ENCODE results near the gene CIRBP.

The CIRBP gene

GRCh38 chr19:1269065-1269477 lies at the start of gene CIRBP:
CIRBP (plus strand) TSS chr19:1269332; CDS start chr19:1270934, 1,602 bp downstream.
- peak; percentile 100 for DNase-seq (ENCODE audit: low spot score)

DNA sequence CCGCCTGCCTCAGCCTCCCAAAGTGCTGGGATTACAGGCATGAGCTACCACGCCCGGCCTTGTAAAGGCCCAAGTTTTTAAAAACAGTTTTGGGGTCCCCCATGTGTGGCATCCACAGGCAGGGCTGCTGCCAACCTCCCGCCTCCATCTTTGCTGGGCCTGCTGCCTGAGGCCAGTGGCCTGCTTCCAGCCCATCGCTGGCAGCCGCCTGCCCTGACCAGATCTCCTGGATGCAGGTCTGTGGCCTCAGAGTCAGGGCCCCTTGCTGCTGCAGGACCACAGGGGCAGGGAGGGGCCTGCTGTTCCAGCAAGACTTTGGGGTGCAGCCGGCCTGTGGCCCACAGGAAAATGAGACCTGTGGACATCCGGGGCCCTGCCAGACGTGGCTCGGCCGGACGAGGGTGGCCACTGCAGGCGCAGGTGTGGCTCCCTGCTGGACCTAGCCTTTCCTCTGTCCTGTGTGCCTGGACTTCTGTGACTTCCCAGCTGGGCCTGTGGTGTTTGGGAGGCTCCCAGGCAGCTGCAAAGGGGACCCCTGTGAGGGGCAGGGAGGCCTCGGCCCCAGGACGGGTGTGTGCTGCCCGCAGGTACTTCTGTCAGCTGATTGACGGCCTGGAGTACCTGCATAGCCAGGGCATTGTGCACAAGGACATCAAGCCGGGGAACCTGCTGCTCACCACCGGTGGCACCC lies 49.2 kb upstream of the CIRBP start:
- DNase-seq (ENCODE audit: low spot score) = peak; percentile 39

GRCh38 chr19:1220477-1220930 lies 48.6 kb upstream of the CIRBP start:
- no peak for DNase-seq (ENCODE audit: low spot score)

DNA sequence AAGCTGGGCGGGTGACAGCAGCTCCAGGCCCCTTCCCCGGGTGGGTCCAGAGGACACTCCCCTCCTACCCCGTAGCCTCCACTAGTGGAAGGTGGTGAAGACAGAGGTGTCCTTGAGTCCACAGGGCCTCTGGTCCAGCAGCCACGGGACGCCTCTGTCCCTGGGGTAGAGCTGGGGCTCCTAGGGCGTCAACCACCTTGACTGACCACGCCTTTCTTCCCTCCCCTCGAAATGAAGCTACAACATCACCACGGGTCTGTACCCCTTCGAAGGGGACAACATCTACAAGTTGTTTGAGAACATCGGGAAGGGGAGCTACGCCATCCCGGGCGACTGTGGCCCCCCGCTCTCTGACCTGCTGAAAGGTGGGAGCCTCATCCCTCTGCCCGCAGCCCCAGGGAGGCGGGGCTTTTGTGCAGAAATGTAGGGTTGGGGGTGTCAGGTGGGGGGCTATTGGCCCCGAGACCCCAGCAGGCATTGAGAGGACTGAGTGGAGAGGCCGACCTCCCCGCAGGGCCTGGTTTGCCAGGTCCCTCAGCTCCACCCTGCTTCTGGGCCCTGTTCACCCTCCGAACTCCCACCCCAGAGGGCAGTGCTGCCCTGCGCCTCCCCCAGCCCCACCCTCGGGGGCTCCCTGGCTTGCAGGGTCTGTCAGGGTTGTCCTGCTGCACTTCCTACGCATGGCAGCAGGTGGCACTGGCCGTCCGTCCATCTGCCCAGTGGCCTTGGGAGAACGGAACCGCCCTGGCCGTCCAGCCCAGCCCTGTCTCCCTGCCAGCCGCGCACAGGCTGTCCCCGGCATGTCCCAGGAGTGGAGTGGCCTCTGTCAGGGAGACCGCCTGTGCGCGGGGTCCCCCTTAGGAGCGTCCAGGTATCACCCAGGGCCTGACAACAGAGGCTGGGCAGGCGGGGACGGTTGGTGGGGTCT lies 47.9 kb upstream of the CIRBP start:
- peak; percentile 79 for DNase-seq (ENCODE audit: low spot score)

GRCh38 chr19:1221904-1222255 lies 47.3 kb upstream of the CIRBP start:
- DNase-seq (ENCODE audit: low spot score) = no peak

DNA sequence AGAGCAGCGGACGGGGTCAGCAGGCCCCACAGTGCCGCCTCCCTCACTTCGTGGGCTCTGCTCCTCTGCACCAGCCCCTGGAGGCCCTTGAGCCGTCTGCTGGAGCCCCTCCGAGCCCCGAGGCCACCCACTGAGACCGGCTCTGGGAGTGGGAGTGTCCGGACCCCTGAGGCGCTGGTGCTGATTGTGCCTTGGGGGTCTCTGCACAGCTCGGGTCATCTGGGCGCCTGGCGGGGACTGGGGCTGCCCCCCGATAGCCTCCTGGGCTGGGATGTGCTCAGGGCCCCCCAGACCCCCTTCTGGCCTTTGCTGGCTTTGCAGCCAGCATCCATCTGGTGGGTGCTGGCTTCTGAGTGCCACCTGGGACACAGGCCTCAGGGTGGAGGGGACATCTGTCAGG lies 46.7 kb upstream of the CIRBP start:
- no peak for DNase-seq (ENCODE audit: low spot score)

GRCh38 chr19:1223018-1223855 lies 45.9 kb upstream of the CIRBP start:
- DNase-seq (ENCODE audit: low spot score) = no peak

- DNase-seq (ENCODE audit: low spot score) = no peak
Observed at GRCh38 chr19:1224047-1224825, 44.9 kb upstream of the CIRBP start.

GRCh38 chr19:1224847-1225246 lies 44.3 kb upstream of the CIRBP start:
- no peak for DNase-seq (ENCODE audit: low spot score)

GRCh38 chr19:1225440-1226226 lies 43.5 kb upstream of the CIRBP start:
- no peak for DNase-seq (ENCODE audit: low spot score)

GRCh38 chr19:1226227-1226518 lies 43.0 kb upstream of the CIRBP start:
- DNase-seq (ENCODE audit: low spot score) = no peak

DNA sequence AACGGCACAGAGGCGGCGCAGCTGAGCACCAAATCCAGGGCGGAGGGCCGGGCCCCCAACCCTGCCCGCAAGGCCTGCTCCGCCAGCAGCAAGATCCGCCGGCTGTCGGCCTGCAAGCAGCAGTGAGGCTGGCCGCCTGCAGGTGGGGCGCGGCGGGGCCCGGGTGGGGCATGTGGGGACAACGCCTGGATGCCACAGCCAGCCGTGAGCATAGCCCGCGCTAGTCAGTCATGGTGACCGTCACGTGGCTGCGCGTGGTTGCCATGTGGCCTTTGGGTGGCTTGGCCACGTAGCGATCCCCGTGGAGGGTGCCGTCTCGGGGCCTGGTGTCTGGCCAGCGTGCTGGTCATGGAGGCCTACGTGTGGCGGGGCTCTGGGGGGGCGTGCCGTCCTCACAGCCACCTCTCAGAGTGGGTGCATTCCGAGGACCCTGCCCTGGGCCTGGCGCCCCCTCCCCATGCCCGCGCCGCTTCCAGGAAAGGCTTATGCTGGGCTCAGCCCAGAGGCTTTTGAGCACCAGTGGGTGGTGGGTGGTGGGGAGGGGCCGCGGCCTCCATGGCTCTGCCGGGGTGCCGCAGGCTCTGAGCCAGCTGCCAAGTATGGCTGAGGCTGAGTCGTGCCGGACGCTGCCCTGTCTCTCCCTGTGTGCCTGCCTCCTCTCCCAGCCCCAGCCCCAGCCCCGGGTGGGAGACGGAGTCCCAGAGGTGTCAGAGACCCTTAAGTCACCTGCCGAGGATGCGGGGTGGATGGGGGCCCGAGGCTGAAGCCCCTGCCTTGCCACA lies 42.4 kb upstream of the CIRBP start:
- no peak for DNase-seq (ENCODE audit: low spot score)

DNA sequence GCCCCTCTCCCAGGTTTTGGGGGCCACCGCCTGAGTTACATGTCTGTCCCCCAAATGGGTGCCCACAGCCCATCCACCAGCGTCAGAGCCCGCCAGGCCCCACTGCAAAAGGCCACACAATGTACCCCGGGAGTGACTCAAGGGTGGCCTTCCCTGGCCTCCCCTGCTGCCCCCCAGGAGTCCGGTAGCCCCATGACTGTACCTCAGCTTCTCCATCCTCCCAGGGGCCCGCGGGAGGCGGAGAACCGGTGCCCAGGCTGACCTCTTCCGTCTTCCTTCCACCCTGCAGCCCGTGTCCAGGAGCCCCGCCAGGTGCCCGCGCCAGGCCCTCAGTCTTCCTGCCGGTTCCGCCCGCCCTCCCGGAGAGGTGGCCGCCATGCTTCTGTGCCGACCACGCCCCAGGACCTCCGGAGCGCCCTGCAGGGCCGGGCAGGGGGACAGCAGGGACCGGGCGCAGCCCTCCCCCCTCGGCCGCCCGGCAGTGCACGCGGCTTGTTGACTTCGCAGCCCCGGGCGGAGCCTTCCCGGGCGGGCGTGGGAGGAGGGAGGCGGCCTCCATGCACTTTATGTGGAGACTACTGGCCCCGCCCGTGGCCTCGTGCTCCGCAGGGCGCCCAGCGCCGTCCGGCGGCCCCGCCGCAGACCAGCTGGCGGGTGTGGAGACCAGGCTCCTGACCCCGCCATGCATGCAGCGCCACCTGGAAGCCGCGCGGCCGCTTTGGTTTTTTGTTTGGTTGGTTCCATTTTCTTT lies 41.7 kb upstream of the CIRBP start:
- DNase-seq (ENCODE audit: low spot score) = no peak

GRCh38 chr19:1228161-1228957 lies 40.8 kb upstream of the CIRBP start:
- no peak for DNase-seq (ENCODE audit: low spot score)

DNA sequence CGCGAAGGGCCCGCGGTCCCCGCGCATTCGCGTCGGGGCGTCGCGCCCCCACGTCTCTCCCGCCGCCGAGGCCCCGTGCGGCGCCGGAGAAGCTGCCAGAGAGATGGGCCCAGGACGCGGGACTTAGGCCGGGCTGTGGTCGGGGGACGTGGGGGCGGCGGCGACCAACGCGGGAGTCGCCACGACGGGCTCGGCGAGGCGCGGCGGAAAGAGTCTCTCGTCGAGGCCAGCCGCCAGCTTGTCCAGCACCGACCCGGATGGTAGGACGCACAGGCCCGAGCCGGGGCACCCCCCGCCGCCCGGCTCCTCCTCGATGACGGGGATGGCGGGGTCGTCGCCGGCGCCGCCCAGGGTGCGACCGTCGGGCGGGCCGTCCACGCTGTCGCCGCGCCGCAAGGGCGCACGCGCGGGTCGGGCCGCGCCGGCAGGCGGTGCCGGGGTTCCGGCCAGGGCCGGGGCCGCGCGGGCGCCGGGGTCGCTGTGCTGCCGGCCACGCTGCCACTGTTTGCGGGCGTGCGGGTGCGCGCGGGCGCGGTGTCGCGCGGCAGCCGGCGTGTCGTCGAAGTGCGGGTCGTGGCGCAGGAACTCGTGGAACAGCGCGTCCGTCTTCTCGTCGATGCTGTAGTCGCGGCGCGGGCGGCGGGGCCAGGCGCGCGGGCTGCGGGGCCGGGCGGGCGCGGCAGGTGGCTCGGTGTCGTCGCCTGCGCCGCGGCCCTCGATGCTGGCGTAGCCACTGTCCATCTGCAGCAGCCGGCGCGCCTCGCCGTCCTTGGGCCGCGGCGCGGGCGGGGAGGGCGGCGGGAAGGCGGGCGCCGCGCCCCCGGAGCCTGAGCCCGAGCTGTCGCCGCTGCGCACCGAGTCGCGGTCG lies 39.8 kb upstream of the CIRBP start:
- DNase-seq (ENCODE audit: low spot score) = no peak

- DNase-seq (ENCODE audit: low spot score) = no peak
Observed at GRCh38 chr19:1229924-1230782, 39.0 kb upstream of the CIRBP start.

Data from cerebellar cortex (tissue), 1 donor.